Measurements from ENCODE around the gene SAV1.

DNA sequence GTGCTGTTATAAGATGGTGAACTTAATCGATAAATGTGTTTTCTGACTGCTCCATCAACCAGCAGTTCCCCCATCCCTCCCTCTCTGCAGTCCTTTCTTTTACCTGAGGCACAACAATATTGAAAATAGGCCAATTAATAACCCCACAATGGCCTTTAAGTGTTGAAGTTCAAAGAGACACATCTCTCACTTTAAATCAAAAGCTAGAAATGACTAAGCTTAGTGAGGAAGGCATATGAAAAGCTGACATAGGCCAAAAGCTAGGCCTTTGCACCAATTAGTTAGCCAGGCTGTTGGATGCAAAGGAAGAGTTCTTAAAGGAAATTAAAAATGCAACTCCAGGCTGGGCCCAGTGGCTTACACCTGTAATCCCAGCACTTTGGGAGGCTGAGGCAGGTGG, 43.7 kb downstream of the SAV1 start:
- TF ChIP-seq EP300 (IDR thresholded peaks at IDR 0.05) (no peak), CTCF (IDR thresholded peaks at IDR 0.05) (no peak)
